ENCODE results near the gene TMPRSS3. TPM values are rescaled to one million over a fixed set of nuclear protein-coding genes. Genes with fewer than 3 reads are reported as not detected.

The TMPRSS3 gene
- total RNA-seq, 2 experiments from 2014 or later: 123 to 134 TPM

- peaks cover 2% of the 10 kb centered on the region for H3K36me3 Mint-ChIP-seq (ENCODE audit: low read depth)
- no peak for DNase-seq
- ATAC-seq: no peak
- TF ChIP-seq CTCF (IDR thresholded peaks at IDR 0.05): no peak
- intact Hi-C loops (cut with micrococcal nuclease): no loop called here
- POLR2A ChIA-PET: interaction anchor here (0.6 kb wide), 1 partner anchor 91 kb away, joined by 3 read pairs; no protein-coding TSS in a partner anchor
- no peak overlapping the region for H3K4me3 Mint-ChIP-seq
- CTCF ChIA-PET: interaction anchor here (1.2 kb wide), 2 partner anchors 25 to 47 kb away, joined by 3 to 4 read pairs; no protein-coding TSS in a partner anchor
- H3K27me3 Mint-ChIP-seq: no peaks in the 10 kb centered on the region
- H3K9me3 Mint-ChIP-seq: peaks cover 18% of the 10 kb centered on the region
- H3K27ac Mint-ChIP-seq: no peak overlapping the region
- no peaks in the 10 kb centered on the region for H3K4me1 Mint-ChIP-seq (ENCODE audit: low read depth)
Observed at GRCh38 chr21:42356650-42357049, 39.2 kb downstream of the TMPRSS3 start.

- ATAC-seq: no peak
- ChIA-PET POLR2A (no interaction called here), CTCF (no interaction called here)
- DNase-seq: no peak
- H3K9me3 Mint-ChIP-seq: peaks cover 18% of the 10 kb centered on the region
- intact Hi-C loops (cut with micrococcal nuclease): no loop called here
- H3K36me3 Mint-ChIP-seq (ENCODE audit: low read depth): peaks cover 2% of the 10 kb centered on the region
- TF ChIP-seq CTCF (IDR thresholded peaks at IDR 0.05): no peak
- no peak overlapping the region for H3K4me3 Mint-ChIP-seq
- no peaks in the 10 kb centered on the region for H3K4me1 Mint-ChIP-seq (ENCODE audit: low read depth)
- no peaks in the 10 kb centered on the region for H3K27me3 Mint-ChIP-seq
- no peak overlapping the region for H3K27ac Mint-ChIP-seq
Observed at GRCh38 chr21:42356046-42356445, 39.8 kb downstream of the TMPRSS3 start.

- intact Hi-C loops (cut with micrococcal nuclease): no loop called here
- DNase-seq (no peak), ATAC-seq (no peak)
- H3K27me3 Mint-ChIP-seq: no peaks in the 10 kb centered on the region
- peaks cover 2% of the 10 kb centered on the region for H3K36me3 Mint-ChIP-seq (ENCODE audit: low read depth)
- H3K4me1 Mint-ChIP-seq (ENCODE audit: low read depth): no peaks in the 10 kb centered on the region
- H3K27ac Mint-ChIP-seq: no peak overlapping the region
- no peak for TF ChIP-seq CTCF (IDR thresholded peaks at IDR 0.05)
- H3K4me3 Mint-ChIP-seq: no peak overlapping the region
- ChIA-PET POLR2A (interaction anchor here (0.9 kb wide), 1 partner anchor 22 kb away, joined by 3 read pairs; no protein-coding TSS in a partner anchor), CTCF (interaction anchor here (0.8 kb wide), 1 partner anchor 15 kb away, joined by 3 read pairs; no protein-coding TSS in a partner anchor)
- H3K9me3 Mint-ChIP-seq: peaks cover 17% of the 10 kb centered on the region
Observed at GRCh38 chr21:42353623-42354022, 42.2 kb downstream of the TMPRSS3 start.

DNA sequence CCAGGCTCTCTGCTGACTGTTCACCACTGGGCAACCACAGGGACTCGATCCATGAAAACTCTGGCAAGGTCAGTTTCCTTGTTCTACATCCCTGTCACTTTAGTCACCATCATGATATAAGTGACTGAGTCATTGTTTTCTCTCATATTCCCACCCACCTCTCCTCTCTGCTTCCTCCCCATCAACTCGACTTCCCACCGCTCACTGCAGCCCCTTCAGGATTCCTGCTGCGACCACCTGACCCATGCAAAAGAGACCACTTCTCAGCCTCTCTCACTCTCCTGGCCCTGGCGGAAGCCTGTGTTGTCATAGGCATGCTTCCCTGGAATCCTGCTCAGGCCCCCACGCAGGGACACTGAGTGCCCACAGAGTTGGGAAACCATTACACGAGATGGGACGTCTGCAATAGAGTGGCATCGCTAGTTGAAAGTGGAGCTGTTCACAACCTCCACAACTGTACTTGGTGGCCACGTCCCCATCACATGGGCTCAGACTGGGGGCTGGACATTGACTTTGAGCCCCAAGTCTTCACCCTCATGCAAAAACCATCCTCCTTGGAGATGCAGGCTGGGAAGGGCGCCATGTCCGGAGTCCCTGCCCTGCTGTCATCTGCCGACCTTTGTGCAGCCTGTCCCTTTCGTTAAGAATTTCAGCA, 43.3 kb downstream of the TMPRSS3 start:
- H3K27me3 Mint-ChIP-seq: no peaks in the 10 kb centered on the region
- ATAC-seq (no peak), DNase-seq (no peak)
- no peak overlapping the region for H3K27ac Mint-ChIP-seq
- H3K4me3 Mint-ChIP-seq: no peak overlapping the region
- no peaks in the 10 kb centered on the region for H3K4me1 Mint-ChIP-seq (ENCODE audit: low read depth)
- ChIA-PET POLR2A (no interaction called here), CTCF (no interaction called here)
- intact Hi-C loops (cut with micrococcal nuclease): no loop called here
- H3K9me3 Mint-ChIP-seq: peaks cover 17% of the 10 kb centered on the region
- no peak for TF ChIP-seq CTCF (IDR thresholded peaks at IDR 0.05)
- peaks cover 2% of the 10 kb centered on the region for H3K36me3 Mint-ChIP-seq (ENCODE audit: low read depth)

GRCh38 chr21:42351626-42352440, 44.0 kb downstream of the TMPRSS3 start:
- TF ChIP-seq CTCF (IDR thresholded peaks at IDR 0.05): no peak
- ChIA-PET POLR2A (no interaction called here), CTCF (no interaction called here)
- Mint-ChIP-seq H3K4me3 (no peak overlapping the region), H3K4me1 (ENCODE audit: low read depth) (no peaks in the 10 kb centered on the region), H3K27me3 (no peaks in the 10 kb centered on the region), H3K36me3 (ENCODE audit: low read depth) (peaks cover 2% of the 10 kb centered on the region), H3K27ac (no peak overlapping the region), H3K9me3 (peaks cover 17% of the 10 kb centered on the region)
- intact Hi-C loops (cut with micrococcal nuclease): no loop called here
- ATAC-seq: no peak
- DNase-seq: no peak
